Vagina (tissue), 2 donors: ENCODE measurements around the gene SPSB2.
A peak's percentile ranks its signal among the peaks of the same experiment; 100 is the strongest.

ENCODE experiments used
- CTCF ChIP-seq, 3 experiments: fragments of 450-650 bp in 2 of 3; fragments of 200-600 bp in 1 of 3; sonication (generic) in 1 of 3; IDR thresholded peaks; one replicate each; pipeline ENCODE4 v1.5.1; 2017 to 2019; ENCODE audit warnings: antibody characterized with exemption in 3 of 3, mild to moderate bottlenecking in 2 of 3, moderate library complexity in 2 of 3
- POLR2AphosphoS5 ChIP-seq, 2 donors: sonication (generic); formaldehyde crosslinking; IDR thresholded peaks; one replicate each; pipeline ENCODE4 v1.9.0; 2017; ENCODE audit warnings: antibody characterized with exemption in 2 of 2, mild to moderate bottlenecking in 2 of 2, low read depth in 1 of 2; ENCODE audit not compliant: insufficient read depth in 1 of 2

DNA sequence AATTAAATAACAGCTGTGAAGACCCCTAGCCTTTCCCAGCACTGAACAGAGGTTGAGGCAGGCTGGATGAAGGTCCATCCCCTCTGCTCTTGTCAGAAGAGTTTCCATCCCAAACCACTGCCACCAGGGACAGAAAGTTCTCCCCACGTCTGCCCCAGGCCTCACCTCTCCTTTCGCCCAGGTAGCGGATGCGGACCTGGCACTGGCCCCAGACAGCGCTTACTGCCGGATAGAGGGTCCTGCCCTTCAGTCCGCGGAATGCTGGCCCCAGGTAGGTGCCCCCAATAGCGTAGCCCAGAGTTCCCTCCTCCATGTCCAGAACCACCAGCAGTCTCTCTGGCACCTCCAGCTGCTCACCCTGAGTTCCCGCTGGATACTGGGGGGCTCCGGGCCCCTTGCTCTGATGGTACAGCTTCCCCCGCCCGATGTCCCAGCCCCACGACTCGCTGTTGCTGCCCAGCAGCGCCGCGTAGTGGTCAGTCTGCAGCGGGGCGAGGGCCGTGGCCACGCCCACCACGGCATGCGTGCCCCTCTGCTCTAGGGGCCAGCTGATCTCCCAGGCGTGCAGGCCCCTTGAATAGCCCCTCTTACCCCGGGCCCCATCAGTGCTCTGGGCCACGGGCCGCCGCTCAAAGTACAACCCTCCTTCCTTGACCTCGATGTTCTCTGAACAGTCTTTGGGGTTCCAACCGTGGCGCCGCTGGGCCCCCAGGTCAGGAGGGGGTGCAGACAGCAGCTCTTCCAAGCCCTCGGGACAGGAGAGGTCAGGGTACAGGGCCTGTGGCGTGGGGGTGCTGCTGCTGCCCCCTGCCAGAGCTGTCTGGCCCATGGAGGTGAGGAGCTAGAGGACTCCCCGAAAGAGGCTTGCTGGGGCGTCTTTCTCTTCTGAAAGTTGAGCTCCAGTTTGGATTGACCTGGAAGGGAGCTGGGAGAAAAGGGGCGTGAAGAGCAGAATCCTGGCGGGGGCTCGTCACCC, 742 bp downstream of the SPSB2 start:
- TF ChIP-seq CTCF (IDR thresholded peaks at IDR 0.05) (peak; percentile 35 to 91 (median 77)), POLR2AphosphoS5 (IDR thresholded peaks at IDR 0.05; ENCODE audit: insufficient read depth in 1 of 2, low read depth in 1 of 2) (no peak)
